Hepatocyte (in vitro differentiated cells): ENCODE measurements around the gene GADD45B. TPM values are rescaled to one million over a fixed set of nuclear protein-coding genes. Genes with fewer than 3 reads are reported as not detected.
A peak's percentile ranks its signal among the peaks of the same experiment; 100 is the strongest.

Experiments used
- DNase-seq: peaks from one replicate; pipeline ENCODE4 v3.0.0-alpha.2; 2016; ENCODE audit warnings: low spot score
- H2AFZ ChIP-seq: fragments of 200-600 bp; sonication (generic); 2 replicates; pipeline ENCODE4 v1.6.0; 2016; ENCODE audit warnings: antibody characterized with exemption, mild to moderate bottlenecking
- H3K27ac ChIP-seq: fragments of 200-600 bp; sonication (generic); 2 replicates; pipeline ENCODE4 v1.5.1; 2016; ENCODE audit warnings: mild to moderate bottlenecking
- H3K27me3 ChIP-seq: fragments of 200-600 bp; sonication (generic); 2 replicates; pipeline ENCODE4 v1.6.1; 2016
- H3K36me3 ChIP-seq: fragments of 200-600 bp; sonication (generic); replicated peaks from 2 replicates; pipeline ENCODE4 v1.5.1; 2016; ENCODE audit warnings: low read depth; ENCODE audit not compliant: insufficient read depth
- H3K4me1 ChIP-seq: fragments of 200-600 bp; sonication (generic); 2 replicates; pipeline ENCODE4 v1.5.1; 2016; ENCODE audit warnings: mild to moderate bottlenecking, moderate library complexity; ENCODE audit not compliant: insufficient read depth
- H3K4me2 ChIP-seq: fragments of 200-600 bp; sonication (generic); 2 replicates; pipeline ENCODE4 v1.6.0; 2016
- H3K4me3 ChIP-seq: fragments of 200-600 bp; sonication (generic); 2 replicates; pipeline ENCODE4 v1.5.1; 2016; ENCODE audit warnings: mild to moderate bottlenecking
- H3K79me2 ChIP-seq: fragments of 200-600 bp; sonication (generic); 2 replicates; pipeline ENCODE4 v1.6.0; 2017; ENCODE audit warnings: mild to moderate bottlenecking
- H3K9me2 ChIP-seq: fragments of 200-600 bp; sonication (generic); replicated peaks from 2 replicates; pipeline ENCODE4 v1.6.0; 2017; ENCODE audit warnings: mild to moderate bottlenecking; ENCODE audit not compliant: insufficient read depth
- H3K9me3 ChIP-seq: fragments of 200-600 bp; sonication (generic); 2 replicates; pipeline ENCODE4 v1.5.1; 2016; ENCODE audit warnings: low read depth, mild to moderate bottlenecking
- H4K20me1 ChIP-seq: fragments of 200-600 bp; sonication (generic); 2 replicates; pipeline ENCODE4 v1.6.0; 2016; ENCODE audit warnings: mild to moderate bottlenecking; ENCODE audit not compliant: insufficient read depth, poor library complexity, severe bottlenecking
- CTCF ChIP-seq: fragments of 200-600 bp; sonication (generic); IDR thresholded peaks from 2 replicates; pipeline ENCODE4 v1.5.1; 2016; ENCODE audit warnings: antibody characterized with exemption, mild to moderate bottlenecking; ENCODE audit not compliant: poor library complexity
- EZH2 ChIP-seq: fragments of 200-600 bp; sonication (generic); IDR thresholded peaks from 2 replicates; pipeline ENCODE4 v1.6.1; 2016; ENCODE audit warnings: antibody characterized with exemption, mild to moderate bottlenecking, borderline replicate concordance
- EZH2phosphoT487 ChIP-seq: fragments of 200-600 bp; sonication (generic); IDR thresholded peaks from one replicate; pipeline ENCODE4 v1.6.1; 2018; ENCODE audit warnings: antibody characterized with exemption, mild to moderate bottlenecking, low read depth, moderate library complexity; ENCODE audit not compliant: unreplicated experiment, severe bottlenecking
- WGBS: methylation state at CpG from one replicate; pipeline ENCODE4 v1.1.6; 2016; ENCODE audit warnings: low lambda C conversion rate; ENCODE audit errors: missing lambda C conversion rate; 5-methylcytosine and 5-hydroxymethylcytosine counted together
- polyA plus RNA-seq: library from polyadenylated mRNA; unstranded; fragments of >200 nt; fragmentation: Nextera tagmentation; extraction: Ambion mirVana; gene quantifications from 2 replicates; pipeline ENCODE4 v1.2.1, GENCODE V29; 2016
- total RNA-seq: library from RNA; depleted of rRNA; stranded (reverse); fragments of >200 nt; gene quantifications from 2 replicates; pipeline ENCODE4 v1.2.3, GENCODE V29; 2014

GADD45B gene
- total and polyA plus RNA-seq, 2 experiments from 2014 or later = 126 to 229 TPM

- peak; percentile 69 for DNase-seq
- no peak for TF ChIP-seq EZH2phosphoT487
- TF ChIP-seq EZH2 = no peak
- no peak for TF ChIP-seq CTCF
- WGBS = 5% methylated on average over 27 of the region's 27 CpGs
- Histone ChIP-seq H3K79me2 (peaks cover 19% of the 10 kb centered on the region), H3K4me1 (peaks cover 20% of the 10 kb centered on the region), H3K9me3 (no peaks in the 10 kb centered on the region), H3K27ac (peak overlapping the region; percentile 77), H3K4me3 (peak overlapping the region; percentile 54), H2AFZ (no peak overlapping the region), H3K36me3 (no peaks in the 10 kb centered on the region), H3K27me3 (no peaks in the 10 kb centered on the region), H3K9me2 (no peaks in the 10 kb centered on the region), H4K20me1 (peaks cover 17% of the 10 kb centered on the region), H3K4me2 (peak overlapping the region; percentile 85)
Measured at GRCh38 chr19:2477141-2477710, 1.3 kb downstream of the GADD45B start.

GRCh38 chr19:2477732-2478191 lies 1.8 kb downstream of the GADD45B start:
- Histone ChIP-seq H2AFZ (no peak overlapping the region), H3K4me3 (peak overlapping the region; percentile 54), H3K4me1 (peaks cover 20% of the 10 kb centered on the region), H3K36me3 (no peaks in the 10 kb centered on the region), H3K9me3 (no peaks in the 10 kb centered on the region), H3K4me2 (peak overlapping the region; percentile 85), H3K27me3 (no peaks in the 10 kb centered on the region), H3K79me2 (peaks cover 19% of the 10 kb centered on the region), H4K20me1 (peaks cover 17% of the 10 kb centered on the region), H3K27ac (peak overlapping the region; percentile 77), H3K9me2 (no peaks in the 10 kb centered on the region)
- TF ChIP-seq CTCF (no peak), EZH2phosphoT487 (no peak), EZH2 (no peak)
- 40% methylated on average over 19 of the region's 21 CpGs for WGBS
- DNase-seq = peak; percentile 29

GRCh38 chr19:2478278-2478755 lies 2.4 kb downstream of the GADD45B start:
- Histone ChIP-seq H3K36me3 (no peaks in the 10 kb centered on the region), H3K4me1 (peaks cover 20% of the 10 kb centered on the region), H3K9me3 (no peaks in the 10 kb centered on the region), H3K4me2 (peak overlapping the region; percentile 85), H3K79me2 (peaks cover 19% of the 10 kb centered on the region), H4K20me1 (peaks cover 17% of the 10 kb centered on the region), H2AFZ (no peak overlapping the region), H3K9me2 (no peaks in the 10 kb centered on the region), H3K27ac (peak overlapping the region; percentile 77), H3K27me3 (no peaks in the 10 kb centered on the region), H3K4me3 (peak overlapping the region; percentile 31)
- no peak for TF ChIP-seq EZH2
- peak; percentile 22 for TF ChIP-seq CTCF
- TF ChIP-seq EZH2phosphoT487 = no peak
- WGBS = 8% methylated on average over 20 of the region's 20 CpGs
- DNase-seq = peak; percentile 78
